Hepatocyte (in vitro differentiated cells): ENCODE measurements around the gene COX19. TPM values are rescaled to one million over a fixed set of nuclear protein-coding genes. Genes with fewer than 3 reads are reported as not detected.

Source experiments
- DNase-seq: peaks from one replicate; pipeline ENCODE4 v3.0.0-alpha.2; 2016; ENCODE audit warnings: low spot score
- H2AFZ ChIP-seq: fragments of 200-600 bp; sonication (generic); 2 replicates; pipeline ENCODE4 v1.6.0; 2016; ENCODE audit warnings: antibody characterized with exemption, mild to moderate bottlenecking
- H3K27ac ChIP-seq: fragments of 200-600 bp; sonication (generic); 2 replicates; pipeline ENCODE4 v1.5.1; 2016; ENCODE audit warnings: mild to moderate bottlenecking
- H3K27me3 ChIP-seq: fragments of 200-600 bp; sonication (generic); 2 replicates; pipeline ENCODE4 v1.6.1; 2016
- H3K36me3 ChIP-seq: fragments of 200-600 bp; sonication (generic); replicated peaks from 2 replicates; pipeline ENCODE4 v1.5.1; 2016; ENCODE audit warnings: low read depth; ENCODE audit not compliant: insufficient read depth
- H3K4me1 ChIP-seq: fragments of 200-600 bp; sonication (generic); 2 replicates; pipeline ENCODE4 v1.5.1; 2016; ENCODE audit warnings: mild to moderate bottlenecking, moderate library complexity; ENCODE audit not compliant: insufficient read depth
- H3K4me2 ChIP-seq: fragments of 200-600 bp; sonication (generic); 2 replicates; pipeline ENCODE4 v1.6.0; 2016
- H3K4me3 ChIP-seq: fragments of 200-600 bp; sonication (generic); 2 replicates; pipeline ENCODE4 v1.5.1; 2016; ENCODE audit warnings: mild to moderate bottlenecking
- H3K79me2 ChIP-seq: fragments of 200-600 bp; sonication (generic); 2 replicates; pipeline ENCODE4 v1.6.0; 2017; ENCODE audit warnings: mild to moderate bottlenecking
- H3K9me2 ChIP-seq: fragments of 200-600 bp; sonication (generic); replicated peaks from 2 replicates; pipeline ENCODE4 v1.6.0; 2017; ENCODE audit warnings: mild to moderate bottlenecking; ENCODE audit not compliant: insufficient read depth
- H3K9me3 ChIP-seq: fragments of 200-600 bp; sonication (generic); 2 replicates; pipeline ENCODE4 v1.5.1; 2016; ENCODE audit warnings: low read depth, mild to moderate bottlenecking
- H4K20me1 ChIP-seq: fragments of 200-600 bp; sonication (generic); 2 replicates; pipeline ENCODE4 v1.6.0; 2016; ENCODE audit warnings: mild to moderate bottlenecking; ENCODE audit not compliant: insufficient read depth, poor library complexity, severe bottlenecking
- EZH2 ChIP-seq: fragments of 200-600 bp; sonication (generic); IDR thresholded peaks from 2 replicates; pipeline ENCODE4 v1.6.1; 2016; ENCODE audit warnings: antibody characterized with exemption, mild to moderate bottlenecking, borderline replicate concordance
- EZH2phosphoT487 ChIP-seq: fragments of 200-600 bp; sonication (generic); IDR thresholded peaks from one replicate; pipeline ENCODE4 v1.6.1; 2018; ENCODE audit warnings: antibody characterized with exemption, mild to moderate bottlenecking, low read depth, moderate library complexity; ENCODE audit not compliant: unreplicated experiment, severe bottlenecking
- WGBS: methylation state at CpG from one replicate; pipeline ENCODE4 v1.1.6; 2016; ENCODE audit warnings: low lambda C conversion rate; ENCODE audit errors: missing lambda C conversion rate; 5-methylcytosine and 5-hydroxymethylcytosine counted together
- polyA plus RNA-seq: library from polyadenylated mRNA; unstranded; fragments of >200 nt; fragmentation: Nextera tagmentation; extraction: Ambion mirVana; gene quantifications from 2 replicates; pipeline ENCODE4 v1.2.1, GENCODE V29; 2016
- total RNA-seq: library from RNA; depleted of rRNA; stranded (reverse); fragments of >200 nt; gene quantifications from 2 replicates; pipeline ENCODE4 v1.2.3, GENCODE V29; 2014
- TF ChIP-seq, protein P1 (sequence below): fragments of 200-600 bp; sonication (generic); IDR thresholded peaks from 2 replicates; pipeline ENCODE4 v1.5.1; 2016; ENCODE audit warnings: antibody characterized with exemption, mild to moderate bottlenecking; ENCODE audit not compliant: poor library complexity

COX19 gene
- total and polyA plus RNA-seq, 2 experiments from 2014 or later = 11.6 to 18.9 TPM

DNA sequence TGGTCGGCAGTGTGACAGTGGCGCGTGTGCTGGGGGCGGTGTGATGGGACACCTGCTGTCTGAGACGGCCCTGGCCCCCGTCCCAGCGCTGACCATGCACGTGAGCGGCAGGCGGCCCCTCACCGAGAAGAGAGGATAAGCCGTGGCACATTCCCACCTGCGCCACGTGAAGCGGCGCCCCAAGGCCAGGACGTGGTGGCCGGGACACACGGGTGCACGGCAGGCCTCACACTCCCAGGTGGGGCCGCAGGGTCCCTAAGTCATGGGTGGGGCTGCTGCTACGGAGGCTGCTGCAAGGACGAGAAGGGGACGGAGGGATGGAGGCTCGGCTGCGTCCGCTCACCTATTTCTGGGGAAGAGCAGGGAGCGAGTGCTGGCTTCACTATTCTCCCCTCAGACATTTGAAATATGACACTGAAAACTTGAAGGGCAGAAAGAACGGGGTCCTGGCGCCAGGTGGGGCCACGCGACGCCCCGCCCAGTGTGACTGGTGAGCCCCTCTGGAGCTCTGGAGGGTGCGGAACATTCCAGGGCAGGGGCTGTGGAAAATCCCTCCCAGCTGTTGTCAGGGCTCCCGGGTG, 15.1 kb upstream of the COX19 start:
- H3K4me1 ChIP-seq = peaks cover 22% of the 10 kb centered on the region
- no peak overlapping the region for H3K4me3 ChIP-seq
- no peaks in the 10 kb centered on the region for H4K20me1 ChIP-seq
- H3K79me2 ChIP-seq = no peaks in the 10 kb centered on the region
- no peaks in the 10 kb centered on the region for H3K36me3 ChIP-seq
- H3K4me2 ChIP-seq = no peak overlapping the region
- no peak overlapping the region for H3K27ac ChIP-seq
- H3K27me3 ChIP-seq = no peaks in the 10 kb centered on the region
- no peaks in the 10 kb centered on the region for H3K9me3 ChIP-seq
- WGBS = 88% methylated on average over 26 of the region's 36 CpGs
- H2AFZ ChIP-seq = no peak overlapping the region
- no peak for DNase-seq
- no peaks in the 10 kb centered on the region for H3K9me2 ChIP-seq
- TF ChIP-seq, protein P1, sequence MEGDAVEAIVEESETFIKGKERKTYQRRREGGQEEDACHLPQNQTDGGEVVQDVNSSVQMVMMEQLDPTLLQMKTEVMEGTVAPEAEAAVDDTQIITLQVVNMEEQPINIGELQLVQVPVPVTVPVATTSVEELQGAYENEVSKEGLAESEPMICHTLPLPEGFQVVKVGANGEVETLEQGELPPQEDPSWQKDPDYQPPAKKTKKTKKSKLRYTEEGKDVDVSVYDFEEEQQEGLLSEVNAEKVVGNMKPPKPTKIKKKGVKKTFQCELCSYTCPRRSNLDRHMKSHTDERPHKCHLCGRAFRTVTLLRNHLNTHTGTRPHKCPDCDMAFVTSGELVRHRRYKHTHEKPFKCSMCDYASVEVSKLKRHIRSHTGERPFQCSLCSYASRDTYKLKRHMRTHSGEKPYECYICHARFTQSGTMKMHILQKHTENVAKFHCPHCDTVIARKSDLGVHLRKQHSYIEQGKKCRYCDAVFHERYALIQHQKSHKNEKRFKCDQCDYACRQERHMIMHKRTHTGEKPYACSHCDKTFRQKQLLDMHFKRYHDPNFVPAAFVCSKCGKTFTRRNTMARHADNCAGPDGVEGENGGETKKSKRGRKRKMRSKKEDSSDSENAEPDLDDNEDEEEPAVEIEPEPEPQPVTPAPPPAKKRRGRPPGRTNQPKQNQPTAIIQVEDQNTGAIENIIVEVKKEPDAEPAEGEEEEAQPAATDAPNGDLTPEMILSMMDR = no peak
- no peak for TF ChIP-seq EZH2
- TF ChIP-seq EZH2phosphoT487 = no peak

DNA sequence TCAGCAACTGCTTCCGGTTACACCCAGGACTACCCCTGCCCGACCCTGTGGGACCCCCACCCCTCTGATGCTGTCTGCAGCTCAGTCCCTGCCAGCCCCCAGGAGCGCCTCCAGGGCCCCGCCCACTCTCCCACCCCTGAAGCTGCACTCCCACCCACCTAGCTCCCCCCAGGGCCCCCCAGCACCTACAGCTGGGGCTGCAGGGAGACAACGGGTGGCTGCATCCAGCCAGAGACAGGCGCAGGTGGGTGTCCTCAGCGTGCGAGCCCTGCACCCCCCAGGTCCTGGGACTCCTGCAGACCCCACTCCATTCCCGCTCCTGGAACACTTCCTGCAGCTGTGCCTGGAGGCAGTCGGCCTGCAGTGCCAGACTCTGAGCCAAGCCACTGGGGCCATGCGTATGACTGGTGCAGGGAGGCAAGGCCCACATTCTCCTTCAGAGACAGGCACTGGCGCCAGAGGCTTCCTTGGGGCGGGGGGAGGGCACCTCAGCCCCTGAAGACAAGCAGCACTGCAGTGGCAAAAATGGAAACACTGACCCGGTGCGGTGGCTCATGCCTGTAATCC, 13.7 kb upstream of the COX19 start:
- no peak overlapping the region for H3K27ac ChIP-seq
- peaks cover under 1% of the 10 kb centered on the region for H3K79me2 ChIP-seq
- no peaks in the 10 kb centered on the region for H3K36me3 ChIP-seq
- TF ChIP-seq EZH2phosphoT487 = no peak
- TF ChIP-seq, protein P1 = no peak
- TF ChIP-seq EZH2 = no peak
- peaks cover 22% of the 10 kb centered on the region for H3K4me1 ChIP-seq
- 75% methylated on average over 12 of the region's 15 CpGs for WGBS
- H4K20me1 ChIP-seq = no peaks in the 10 kb centered on the region
- DNase-seq = no peak
- H3K4me3 ChIP-seq = no peak overlapping the region
- peak overlapping the region; percentile 63 for H3K4me2 ChIP-seq
- H2AFZ ChIP-seq = no peak overlapping the region
- H3K9me3 ChIP-seq = no peaks in the 10 kb centered on the region
- H3K9me2 ChIP-seq = no peaks in the 10 kb centered on the region
- no peaks in the 10 kb centered on the region for H3K27me3 ChIP-seq

DNA sequence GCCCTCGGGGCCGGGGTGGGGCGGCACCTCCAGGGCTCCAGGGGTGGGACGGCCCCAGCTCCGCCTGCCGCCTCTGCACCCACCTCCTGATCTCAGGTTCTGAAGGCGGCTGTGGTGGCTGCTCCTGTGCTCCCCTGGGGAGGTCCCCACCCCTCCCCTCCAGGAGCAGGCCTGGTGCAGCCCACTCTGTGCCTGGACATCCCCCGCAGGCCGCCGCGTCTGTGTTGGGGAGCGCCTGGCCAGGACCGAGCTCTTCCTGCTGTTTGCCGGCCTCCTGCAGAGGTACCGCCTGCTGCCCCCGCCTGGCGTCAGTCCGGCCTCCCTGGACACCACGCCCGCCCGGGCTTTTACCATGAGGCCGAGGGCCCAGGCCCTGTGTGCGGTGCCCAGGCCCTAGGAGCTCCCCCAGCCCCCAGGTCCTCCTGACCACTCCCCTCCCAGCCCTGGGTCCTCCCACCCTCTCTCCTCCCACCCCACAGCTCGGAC, 13.1 kb upstream of the COX19 start:
- no peak overlapping the region for H3K4me3 ChIP-seq
- H3K9me2 ChIP-seq = no peaks in the 10 kb centered on the region
- no peak overlapping the region for H3K27ac ChIP-seq
- TF ChIP-seq EZH2phosphoT487 (no peak), EZH2 (no peak)
- TF ChIP-seq, protein P1 = no peak
- DNase-seq = peak; percentile 60
- peak overlapping the region; percentile 63 for H3K4me2 ChIP-seq
- no peaks in the 10 kb centered on the region for H3K36me3 ChIP-seq
- no peaks in the 10 kb centered on the region for H4K20me1 ChIP-seq
- peaks cover 6% of the 10 kb centered on the region for H3K79me2 ChIP-seq
- H2AFZ ChIP-seq = no peak overlapping the region
- no peaks in the 10 kb centered on the region for H3K27me3 ChIP-seq
- H3K9me3 ChIP-seq = no peaks in the 10 kb centered on the region
- 40% methylated on average over 12 of the region's 24 CpGs for WGBS
- peaks cover 23% of the 10 kb centered on the region for H3K4me1 ChIP-seq
